Inflammatory macrophage treated with lipopolysaccharide for 4 hours (primary cell): ENCODE results near the gene SMYD3.

Source experiments
- DNase-seq: peaks from one replicate; pipeline ENCODE4 v3.0.0-alpha.2; 2020

Gene SMYD3

GRCh38 chr1:246261639-246262038 is 245.4 kb downstream of the SMYD3 start:
- DNase-seq: no peak

DNA sequence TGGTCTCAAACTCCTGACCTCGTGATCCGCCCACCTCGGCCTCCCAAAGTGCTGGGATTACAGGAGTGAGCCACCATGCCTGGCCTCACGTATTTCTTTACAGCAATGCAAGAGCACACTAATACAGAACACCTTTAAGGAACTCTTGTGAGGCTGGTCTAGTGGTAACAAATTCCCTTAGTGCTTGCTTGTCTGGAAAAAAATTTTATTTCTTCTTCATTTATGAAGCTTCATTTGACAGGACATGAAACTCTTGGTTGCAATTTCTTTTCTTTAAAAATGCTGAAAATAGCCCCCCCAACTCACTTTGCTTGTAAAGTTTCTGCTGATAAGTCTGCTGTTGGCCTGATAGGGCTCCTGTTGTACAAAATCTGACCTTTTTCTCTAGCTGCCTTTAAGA is 248.8 kb downstream of the SMYD3 start:
- DNase-seq: no peak

- DNase-seq: no peak
These were observed 251.3 kb downstream of the SMYD3 start for GRCh38 chr1:246255773-246256172.

GRCh38 chr1:246254854-246255253 is 252.2 kb downstream of the SMYD3 start:
- DNase-seq: no peak

DNA sequence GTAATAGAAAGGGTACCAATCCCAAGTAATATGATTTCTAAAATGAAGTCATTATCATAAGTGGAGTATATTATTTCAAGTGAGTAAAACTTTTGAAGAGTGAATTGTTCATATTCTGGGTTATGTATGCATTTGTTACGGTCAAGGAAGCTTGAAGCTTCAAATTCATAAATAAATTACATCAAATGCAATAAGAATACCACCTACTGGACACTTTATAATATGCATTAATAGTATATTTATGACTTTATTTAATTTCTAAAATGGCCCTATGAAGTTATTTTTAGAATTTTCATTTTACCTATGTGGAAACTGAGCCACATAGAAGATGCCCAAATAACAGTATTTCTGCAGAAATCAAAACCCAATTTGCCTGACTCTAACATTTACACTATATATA is 260.6 kb downstream of the SMYD3 start:
- peak; percentile 10 for DNase-seq

GRCh38 chr1:246245541-246245940 is 261.5 kb downstream of the SMYD3 start:
- no peak for DNase-seq

GRCh38 chr1:246232126-246232525 is 275.0 kb downstream of the SMYD3 start:
- no peak for DNase-seq

GRCh38 chr1:246226041-246226440 is 281.0 kb downstream of the SMYD3 start:
- DNase-seq: peak; percentile 59

- no peak for DNase-seq
These were observed 285.4 kb downstream of the SMYD3 start for GRCh38 chr1:246221485-246222255.

DNA sequence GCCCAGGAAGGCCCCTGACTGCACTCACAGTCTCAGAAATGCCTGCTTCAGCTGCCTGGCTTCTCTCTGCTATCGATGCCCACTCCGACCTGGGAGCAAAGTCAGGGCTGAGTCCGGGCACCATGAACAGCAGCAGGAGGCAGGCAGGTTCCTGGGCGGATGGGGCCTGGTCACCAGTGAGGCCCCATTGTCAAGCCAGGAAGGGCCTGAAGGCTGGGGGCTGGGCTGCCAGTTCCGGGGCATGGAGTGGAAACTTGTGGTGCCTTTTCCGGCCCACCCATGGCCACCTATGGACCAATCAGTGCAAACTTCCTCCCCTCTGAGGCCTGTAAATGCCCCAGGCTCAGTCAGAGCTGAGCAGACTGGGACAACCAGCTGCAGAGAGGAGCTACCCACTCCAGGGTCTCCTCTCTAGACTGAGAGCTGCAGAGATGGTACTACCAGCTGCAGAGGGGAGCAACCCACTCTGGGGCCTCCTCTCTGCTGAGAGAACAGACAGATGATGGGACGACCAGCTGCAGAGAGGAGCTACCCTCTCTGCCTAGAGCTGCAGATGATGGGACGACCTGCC is 286.5 kb downstream of the SMYD3 start:
- no peak for DNase-seq

- no peak for DNase-seq
These were observed 287.5 kb downstream of the SMYD3 start for GRCh38 chr1:246219508-246220030.

DNA sequence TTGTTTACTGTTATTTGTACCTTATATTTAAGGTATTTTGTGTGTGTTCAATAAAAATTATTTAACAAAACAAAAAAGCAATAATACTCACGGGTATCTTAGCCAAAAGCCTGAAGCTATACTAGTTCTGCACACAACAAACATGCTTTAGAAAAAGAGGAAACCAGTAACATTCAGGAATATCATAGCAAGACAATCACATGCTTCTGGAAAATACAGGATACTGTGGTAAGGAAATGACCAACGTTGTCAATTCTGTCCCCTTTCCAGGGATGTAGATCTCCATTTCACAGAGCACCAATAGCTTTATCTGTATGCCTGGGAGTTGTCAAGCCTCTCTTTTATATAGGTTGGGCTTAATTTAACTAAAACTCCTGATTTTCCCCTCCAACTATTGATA is 288.4 kb downstream of the SMYD3 start:
- peak; percentile 33 for DNase-seq

DNA sequence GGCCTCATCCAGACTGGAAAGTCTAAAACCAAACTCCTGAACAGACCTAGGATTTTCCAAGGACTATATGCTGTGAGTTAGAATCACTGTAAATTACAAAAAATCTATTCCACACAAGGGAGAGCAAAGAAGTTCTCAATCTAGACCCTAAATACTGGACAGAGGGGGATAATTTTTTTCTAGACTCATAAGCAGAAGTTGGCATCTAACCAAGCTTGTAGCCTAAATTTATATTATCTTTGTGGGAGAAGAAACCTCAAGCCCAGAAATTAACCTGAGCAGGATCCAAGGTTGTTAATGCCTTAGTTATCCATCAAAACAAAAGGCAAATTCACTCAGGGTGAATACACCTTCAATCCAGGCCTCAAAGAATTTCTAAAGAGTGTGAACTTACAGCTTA is 290.2 kb downstream of the SMYD3 start:
- no peak for DNase-seq

GRCh38 chr1:246215510-246215903 is 291.6 kb downstream of the SMYD3 start:
- DNase-seq: peak; percentile 15

DNA sequence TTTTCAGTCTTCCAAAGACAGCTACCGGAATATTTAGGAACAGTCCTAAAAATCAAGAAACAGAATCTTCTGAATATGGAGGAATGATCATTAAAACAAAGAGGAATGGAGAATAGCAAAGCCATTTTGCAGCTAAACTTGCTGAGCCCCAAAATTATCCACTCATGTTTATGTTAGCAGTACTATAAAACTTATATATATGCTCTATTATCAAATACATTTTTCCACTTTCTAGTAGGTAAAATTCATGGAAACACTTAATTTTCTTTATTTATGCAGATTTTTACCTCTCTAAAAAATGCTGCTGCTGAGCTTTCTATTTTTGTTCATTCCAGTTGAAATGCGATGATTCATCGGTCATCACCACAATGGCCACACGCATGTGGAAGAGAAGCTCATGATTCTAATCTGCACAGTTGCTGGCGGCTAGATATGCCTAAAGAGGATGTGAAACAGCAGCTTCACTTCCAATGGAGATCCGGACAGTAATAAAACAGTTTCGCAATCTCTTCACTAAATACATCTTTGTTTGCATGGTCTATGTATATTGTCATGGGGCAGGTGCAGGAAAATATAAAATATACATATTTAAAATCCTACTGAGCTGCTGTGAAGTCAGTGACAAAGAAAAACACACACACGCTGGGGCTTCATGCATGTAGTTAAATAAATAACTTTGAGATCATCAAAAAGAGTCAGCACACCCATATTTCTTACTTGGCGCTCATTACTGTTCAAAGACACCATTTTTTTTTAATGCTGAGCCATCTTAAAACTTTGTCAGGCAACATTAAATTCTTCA is 292.2 kb downstream of the SMYD3 start:
- DNase-seq: peak; percentile 97

DNA sequence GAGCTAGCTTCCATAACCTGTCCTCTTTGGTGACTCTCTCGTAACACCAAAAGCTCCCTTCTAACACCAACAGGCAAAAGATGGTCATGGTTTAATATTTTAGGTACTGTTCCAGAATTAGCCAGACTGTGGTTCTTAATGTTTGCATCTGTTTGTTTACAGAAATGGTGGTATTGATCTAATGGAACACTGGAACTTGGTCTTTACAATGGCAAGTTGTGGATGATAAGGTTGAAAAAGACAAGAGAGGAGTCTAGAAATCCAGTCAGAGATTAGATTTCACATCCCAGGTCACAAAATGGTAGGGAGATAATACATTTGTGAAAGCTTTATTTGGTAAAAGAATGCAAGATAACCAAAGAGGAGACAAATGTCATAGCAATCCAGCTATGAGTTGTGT is 293.1 kb downstream of the SMYD3 start:
- no peak for DNase-seq

DNA sequence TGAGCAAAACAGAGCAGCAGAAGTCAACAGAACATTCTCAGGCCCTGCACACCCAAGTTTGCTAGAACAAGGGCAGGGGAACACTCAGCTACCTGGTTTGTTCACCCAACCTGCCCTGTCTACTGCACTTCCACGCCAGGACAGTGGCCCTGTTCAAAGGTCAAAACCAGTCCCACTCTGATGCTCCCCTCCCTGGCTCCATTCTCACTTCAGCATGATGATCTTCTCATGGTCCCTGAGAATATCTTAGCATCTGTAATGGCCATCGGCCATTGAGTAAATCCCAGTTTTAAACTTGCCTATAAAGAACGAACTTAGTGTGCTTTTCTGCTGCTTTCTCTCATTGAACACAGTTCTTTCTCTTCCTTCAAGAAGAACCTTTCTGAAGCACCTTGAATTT is 293.6 kb downstream of the SMYD3 start:
- no peak for DNase-seq

DNA sequence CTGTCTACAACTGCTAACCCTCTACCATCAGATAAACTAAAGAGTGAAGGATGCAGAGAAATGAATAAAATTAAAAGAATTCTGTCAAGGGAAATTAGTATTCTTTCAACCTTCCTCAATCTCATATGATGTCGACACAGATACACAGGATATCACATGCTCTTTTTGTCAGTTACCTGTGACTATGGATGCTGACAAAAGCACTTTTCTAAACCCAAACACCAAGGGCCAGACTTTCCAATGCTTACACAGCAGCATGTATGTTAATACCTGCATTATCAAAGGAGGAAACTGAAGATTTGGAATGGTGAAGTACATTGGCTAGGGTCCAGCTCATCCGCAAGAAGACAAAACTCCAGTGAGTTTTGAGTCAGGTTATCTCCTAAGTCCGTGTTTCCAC is 294.0 kb downstream of the SMYD3 start:
- no peak for DNase-seq

DNA sequence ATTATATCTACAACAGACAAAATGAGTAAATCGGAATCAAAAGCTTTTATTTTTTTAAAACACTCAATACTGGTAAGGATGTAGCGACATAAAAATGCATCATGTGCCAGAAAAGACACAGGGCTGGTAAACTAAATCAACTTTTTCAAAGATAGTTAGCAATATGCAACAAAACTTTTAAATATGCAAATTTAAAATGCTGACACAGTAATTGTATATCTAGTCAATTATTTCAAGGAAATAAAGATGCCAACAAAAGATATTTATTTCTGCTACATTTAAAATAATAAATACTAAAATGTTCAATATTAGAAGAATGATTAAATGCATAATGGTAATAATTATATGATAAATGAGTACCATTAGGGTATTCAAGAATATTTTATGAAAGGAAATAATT is 295.1 kb downstream of the SMYD3 start:
- DNase-seq: no peak

DNA sequence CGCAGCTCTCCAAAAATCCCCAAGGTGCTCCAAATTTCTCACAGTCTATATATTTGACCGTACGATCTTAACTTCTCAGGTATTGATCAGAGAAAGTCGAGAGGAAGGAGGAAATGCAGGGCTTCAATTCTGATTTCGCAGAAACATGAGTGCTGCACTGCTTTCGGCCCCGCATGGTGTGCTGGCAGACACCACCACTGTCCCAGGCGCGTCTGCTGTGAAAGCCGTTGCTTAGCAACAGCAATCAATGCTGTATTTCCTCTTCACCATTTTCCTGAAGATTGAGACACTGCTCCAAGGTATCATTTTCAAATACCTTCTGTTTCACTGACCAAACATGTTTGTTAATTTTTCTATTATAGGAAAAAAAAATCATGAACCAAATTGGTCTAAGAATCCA is 296.3 kb downstream of the SMYD3 start:
- no peak for DNase-seq

DNA sequence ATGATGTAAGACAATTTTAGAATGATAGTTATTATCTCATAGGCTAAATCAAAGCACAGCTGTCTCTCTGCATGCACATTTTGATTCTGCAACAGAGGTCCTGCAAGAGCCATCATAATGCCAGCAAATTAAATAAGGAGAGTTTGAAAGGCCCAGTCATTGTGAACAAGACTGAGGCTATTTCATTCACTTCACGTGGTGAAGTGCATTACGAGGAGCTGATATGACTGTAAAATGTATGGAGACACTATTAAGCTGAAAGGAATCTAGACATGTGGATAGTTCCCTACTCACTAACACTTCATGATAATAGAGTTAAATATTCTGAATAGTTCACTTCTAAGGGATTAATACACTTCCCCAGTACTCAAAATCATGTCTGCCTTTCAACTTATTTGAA is 299.0 kb downstream of the SMYD3 start:
- DNase-seq: no peak

DNA sequence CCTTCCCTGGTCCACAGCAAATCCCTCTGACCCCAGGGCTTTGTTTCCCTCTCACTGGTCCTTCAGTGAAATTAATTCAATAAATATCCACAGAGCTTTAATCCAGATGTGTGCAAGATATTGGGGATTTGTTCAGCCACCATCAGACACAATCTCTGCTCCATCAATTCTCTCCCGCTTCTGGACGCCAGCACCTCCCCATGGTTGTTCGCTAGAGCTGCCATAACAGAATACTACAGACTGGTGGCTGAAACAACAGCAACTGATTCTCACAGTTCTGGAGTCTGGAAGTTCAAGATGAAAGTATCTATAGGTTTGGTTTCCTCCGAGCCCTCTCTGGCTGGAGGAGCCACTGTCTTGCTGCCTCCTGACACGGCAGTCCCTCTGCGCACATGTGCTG is 303.9 kb downstream of the SMYD3 start:
- DNase-seq: no peak

DNA sequence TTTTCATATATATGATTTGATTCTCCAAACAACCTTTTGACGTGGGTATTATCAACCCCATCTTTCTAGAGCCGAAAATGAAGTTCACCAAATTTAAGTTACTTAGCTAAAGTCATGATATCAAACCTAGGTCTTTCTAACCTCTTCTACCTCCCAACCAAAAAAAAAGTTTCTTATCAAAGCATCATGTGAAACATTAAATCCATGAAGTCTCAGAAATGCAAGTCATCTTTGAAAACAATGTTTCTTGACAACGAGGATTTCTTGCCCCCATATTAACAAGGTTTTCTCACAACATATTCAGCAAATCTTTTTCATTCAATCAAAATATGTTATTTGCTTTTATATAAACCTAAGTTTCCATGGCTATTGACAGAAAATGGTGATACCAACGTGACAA is 306.3 kb downstream of the SMYD3 start:
- no peak for DNase-seq

DNA sequence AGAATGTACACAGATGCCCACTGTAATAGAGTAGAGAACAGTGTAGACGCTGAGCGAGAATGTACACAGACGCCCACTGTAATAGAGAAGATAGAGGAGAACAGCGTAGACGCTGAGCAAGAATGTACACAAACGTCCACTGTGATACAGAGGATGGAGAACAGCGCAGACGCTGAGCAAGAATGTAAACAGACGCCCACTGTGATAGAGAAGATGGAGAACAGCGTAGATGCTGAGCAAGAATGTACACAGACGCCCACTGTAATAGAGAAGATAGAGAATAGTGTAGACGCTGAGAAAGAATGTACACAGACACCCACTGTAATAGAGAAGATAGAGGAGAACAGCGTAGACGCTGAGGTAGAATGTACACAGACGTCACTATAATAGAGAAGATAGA is 306.9 kb downstream of the SMYD3 start:
- DNase-seq: no peak
